Ishikawa (cell line): Measurements from ENCODE around the gene ANKMY1.

Experiments used
- CEBPB ChIP-seq: IDR thresholded peaks from 2 replicates; pipeline ENCODE4 v1.6.1; 2012
- CREB1 ChIP-seq: IDR thresholded peaks from 2 replicates; pipeline ENCODE4 v1.6.1; 2012; ENCODE audit warnings: low read depth
- EGR1 ChIP-seq: IDR thresholded peaks from 2 replicates; pipeline ENCODE4 v1.6.1; 2012
- EP300 ChIP-seq: IDR thresholded peaks from 2 replicates; pipeline ENCODE4 v1.6.1; 2012; ENCODE audit warnings: borderline replicate concordance
- FOXM1 ChIP-seq: IDR thresholded peaks from 2 replicates; pipeline ENCODE4 v1.6.1; 2012; ENCODE audit warnings: low read depth, borderline replicate concordance
- NFIC ChIP-seq: IDR thresholded peaks from 2 replicates; pipeline ENCODE4 v1.6.1; 2012
- RAD21 ChIP-seq: IDR thresholded peaks from 2 replicates; pipeline ENCODE4 v1.6.1; 2012; ENCODE audit warnings: low read depth
- TAF1 ChIP-seq: IDR thresholded peaks from 2 replicates; pipeline ENCODE4 v1.6.1; 2012; ENCODE audit warnings: low read depth, mild to moderate bottlenecking
- TCF12 ChIP-seq: IDR thresholded peaks from 2 replicates; pipeline ENCODE4 v1.6.1; 2012; ENCODE audit warnings: low read depth
- TEAD4 ChIP-seq: IDR thresholded peaks from 2 replicates; pipeline ENCODE4 v1.6.1; 2012
- YY1 ChIP-seq: IDR thresholded peaks from 2 replicates; pipeline ENCODE4 v1.6.1; 2012; ENCODE audit warnings: low read depth
- ZBTB7A ChIP-seq: IDR thresholded peaks from 2 replicates; pipeline ENCODE4 v1.6.1; 2012; ENCODE audit warnings: low read depth
- TF ChIP-seq, protein P1 (sequence below): IDR thresholded peaks from 2 replicates; pipeline ENCODE4 v1.6.1; 2012
- TF ChIP-seq, protein P2 (sequence below): IDR thresholded peaks from 2 replicates; pipeline ENCODE4 v1.6.1; 2012
- TF ChIP-seq, protein P3 (sequence below): IDR thresholded peaks from 2 replicates; pipeline ENCODE4 v1.6.1; 2012; ENCODE audit warnings: low read depth, mild to moderate bottlenecking

Gene ANKMY1

DNA sequence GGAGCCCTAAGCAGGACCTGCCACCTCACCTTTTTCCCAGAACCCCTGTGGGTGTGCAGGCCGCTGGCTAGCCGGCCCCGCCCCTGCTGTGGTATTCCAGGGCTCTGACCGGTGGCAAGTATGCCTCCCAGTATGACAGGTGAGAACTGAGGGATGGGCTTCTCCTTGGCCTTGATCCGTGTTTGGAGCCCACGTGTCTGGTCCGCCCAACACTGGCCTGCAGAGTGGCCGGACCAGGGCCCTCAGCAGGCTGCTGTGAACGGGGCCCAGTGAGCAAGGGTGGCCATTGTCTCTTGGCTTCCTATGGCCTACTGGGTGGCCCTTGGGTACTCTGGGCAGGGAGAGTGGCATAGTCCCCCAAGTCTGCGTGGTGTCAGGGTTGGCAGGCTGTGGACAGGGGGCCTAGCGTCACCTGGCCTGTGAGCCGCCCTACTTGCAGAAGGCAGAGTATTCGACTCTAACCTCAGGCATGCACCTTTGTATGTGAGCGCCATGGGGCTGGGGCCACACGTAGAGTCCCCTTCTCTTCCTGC lies 12.3 kb upstream of the ANKMY1 start:
- no peak for TF ChIP-seq RAD21
- TF ChIP-seq, protein P1, sequence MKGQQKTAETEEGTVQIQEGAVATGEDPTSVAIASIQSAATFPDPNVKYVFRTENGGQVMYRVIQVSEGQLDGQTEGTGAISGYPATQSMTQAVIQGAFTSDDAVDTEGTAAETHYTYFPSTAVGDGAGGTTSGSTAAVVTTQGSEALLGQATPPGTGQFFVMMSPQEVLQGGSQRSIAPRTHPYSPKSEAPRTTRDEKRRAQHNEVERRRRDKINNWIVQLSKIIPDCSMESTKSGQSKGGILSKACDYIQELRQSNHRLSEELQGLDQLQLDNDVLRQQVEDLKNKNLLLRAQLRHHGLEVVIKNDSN: no peak
- no peak for TF ChIP-seq TCF12
- TF ChIP-seq CREB1: no peak
- no peak for TF ChIP-seq YY1
- TF ChIP-seq, protein P2, sequence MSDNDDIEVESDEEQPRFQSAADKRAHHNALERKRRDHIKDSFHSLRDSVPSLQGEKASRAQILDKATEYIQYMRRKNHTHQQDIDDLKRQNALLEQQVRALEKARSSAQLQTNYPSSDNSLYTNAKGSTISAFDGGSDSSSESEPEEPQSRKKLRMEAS: no peak

DNA sequence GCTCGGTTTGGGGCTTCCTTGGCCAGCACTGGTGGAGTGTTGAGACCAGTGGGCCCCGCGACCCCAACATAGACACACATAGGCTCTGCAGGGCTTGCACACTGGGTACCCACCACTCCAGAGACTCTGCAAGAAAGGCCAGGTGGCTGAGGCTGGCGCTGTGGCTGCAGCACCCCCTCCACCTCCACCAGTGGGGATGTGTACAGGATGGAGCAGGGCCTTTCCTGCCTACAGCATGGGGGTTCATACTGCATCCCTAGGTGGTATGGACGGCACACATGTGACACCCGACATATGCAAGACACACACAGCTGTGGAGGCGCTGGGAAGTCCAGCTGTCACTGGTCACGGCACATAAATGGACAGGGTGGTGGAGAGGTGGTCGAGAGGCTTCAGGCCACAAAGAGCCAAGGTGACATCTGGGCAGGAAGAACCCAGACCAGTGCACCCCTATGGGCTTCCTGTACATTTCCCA lies 11.8 kb upstream of the ANKMY1 start:
- no peak for TF ChIP-seq NFIC
- TF ChIP-seq ZBTB7A: no peak
- TF ChIP-seq, protein P3, sequence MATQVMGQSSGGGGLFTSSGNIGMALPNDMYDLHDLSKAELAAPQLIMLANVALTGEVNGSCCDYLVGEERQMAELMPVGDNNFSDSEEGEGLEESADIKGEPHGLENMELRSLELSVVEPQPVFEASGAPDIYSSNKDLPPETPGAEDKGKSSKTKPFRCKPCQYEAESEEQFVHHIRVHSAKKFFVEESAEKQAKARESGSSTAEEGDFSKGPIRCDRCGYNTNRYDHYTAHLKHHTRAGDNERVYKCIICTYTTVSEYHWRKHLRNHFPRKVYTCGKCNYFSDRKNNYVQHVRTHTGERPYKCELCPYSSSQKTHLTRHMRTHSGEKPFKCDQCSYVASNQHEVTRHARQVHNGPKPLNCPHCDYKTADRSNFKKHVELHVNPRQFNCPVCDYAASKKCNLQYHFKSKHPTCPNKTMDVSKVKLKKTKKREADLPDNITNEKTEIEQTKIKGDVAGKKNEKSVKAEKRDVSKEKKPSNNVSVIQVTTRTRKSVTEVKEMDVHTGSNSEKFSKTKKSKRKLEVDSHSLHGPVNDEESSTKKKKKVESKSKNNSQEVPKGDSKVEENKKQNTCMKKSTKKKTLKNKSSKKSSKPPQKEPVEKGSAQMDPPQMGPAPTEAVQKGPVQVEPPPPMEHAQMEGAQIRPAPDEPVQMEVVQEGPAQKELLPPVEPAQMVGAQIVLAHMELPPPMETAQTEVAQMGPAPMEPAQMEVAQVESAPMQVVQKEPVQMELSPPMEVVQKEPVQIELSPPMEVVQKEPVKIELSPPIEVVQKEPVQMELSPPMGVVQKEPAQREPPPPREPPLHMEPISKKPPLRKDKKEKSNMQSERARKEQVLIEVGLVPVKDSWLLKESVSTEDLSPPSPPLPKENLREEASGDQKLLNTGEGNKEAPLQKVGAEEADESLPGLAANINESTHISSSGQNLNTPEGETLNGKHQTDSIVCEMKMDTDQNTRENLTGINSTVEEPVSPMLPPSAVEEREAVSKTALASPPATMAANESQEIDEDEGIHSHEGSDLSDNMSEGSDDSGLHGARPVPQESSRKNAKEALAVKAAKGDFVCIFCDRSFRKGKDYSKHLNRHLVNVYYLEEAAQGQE: no peak
- no peak for TF ChIP-seq CREB1
- no peak for TF ChIP-seq RAD21
- TF ChIP-seq, protein P2: no peak
- no peak for TF ChIP-seq YY1
- no peak for TF ChIP-seq EP300
- no peak for TF ChIP-seq EGR1
- no peak for TF ChIP-seq TCF12
- TF ChIP-seq, protein P1: no peak
- no peak for TF ChIP-seq FOXM1
- no peak for TF ChIP-seq CEBPB
- TF ChIP-seq TEAD4: no peak
- TF ChIP-seq TAF1: no peak

DNA sequence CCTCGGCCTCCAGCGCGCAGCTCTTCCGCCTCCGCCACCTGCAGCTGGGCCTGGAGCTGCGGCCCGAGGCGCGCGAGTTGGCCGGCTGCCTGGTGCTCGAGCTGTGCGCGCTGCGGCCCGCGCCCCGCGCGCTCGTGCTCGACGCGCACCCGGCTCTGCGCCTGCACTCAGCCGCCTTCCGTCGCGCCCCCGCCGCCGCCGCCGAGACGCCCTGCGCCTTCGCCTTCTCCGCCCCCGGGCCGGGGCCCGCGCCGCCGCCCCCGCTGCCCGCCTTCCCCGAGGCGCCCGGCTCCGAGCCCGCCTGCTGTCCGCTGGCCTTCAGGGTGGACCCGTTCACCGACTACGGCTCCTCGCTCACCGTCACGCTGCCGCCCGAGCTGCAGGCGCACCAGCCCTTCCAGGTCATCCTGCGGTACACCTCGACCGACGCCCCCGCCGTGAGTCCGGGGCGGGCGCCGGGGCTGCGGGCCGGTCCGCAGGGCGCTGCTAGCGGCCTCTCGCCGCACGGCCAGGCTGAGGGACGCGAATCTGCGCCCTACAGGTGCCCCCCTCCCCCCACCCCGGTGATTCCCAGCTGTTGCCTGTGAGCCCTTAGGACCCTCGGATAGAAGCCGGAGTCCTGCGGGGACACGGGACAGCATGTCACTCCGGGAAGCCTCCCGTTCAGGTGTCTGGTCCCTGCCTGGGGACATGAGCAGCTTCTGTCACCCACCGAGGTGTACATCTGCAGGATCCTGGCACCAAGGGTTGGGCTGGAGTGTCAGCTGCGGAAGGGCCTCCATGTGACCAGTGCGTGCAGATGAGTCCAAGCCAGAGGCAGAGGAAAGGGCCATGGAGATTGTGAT lies 11.1 kb upstream of the ANKMY1 start:
- TF ChIP-seq TAF1 (peak; percentile 19; the same call in 1 of the 2 replicates), NFIC (no peak; the same call in 1 of the 2 replicates), TEAD4 (no peak), ZBTB7A (no peak), YY1 (no peak), RAD21 (no peak), EGR1 (peak; percentile 51; the same call in 1 of the 2 replicates)
- TF ChIP-seq, protein P2: peak; percentile 17; the same call in 1 of the 2 replicates
- TF ChIP-seq, protein P1: 0 out of 2 replicates have a peak, but pooled peaks have one; percentile 8
- TF ChIP-seq, protein P3: no peak

DNA sequence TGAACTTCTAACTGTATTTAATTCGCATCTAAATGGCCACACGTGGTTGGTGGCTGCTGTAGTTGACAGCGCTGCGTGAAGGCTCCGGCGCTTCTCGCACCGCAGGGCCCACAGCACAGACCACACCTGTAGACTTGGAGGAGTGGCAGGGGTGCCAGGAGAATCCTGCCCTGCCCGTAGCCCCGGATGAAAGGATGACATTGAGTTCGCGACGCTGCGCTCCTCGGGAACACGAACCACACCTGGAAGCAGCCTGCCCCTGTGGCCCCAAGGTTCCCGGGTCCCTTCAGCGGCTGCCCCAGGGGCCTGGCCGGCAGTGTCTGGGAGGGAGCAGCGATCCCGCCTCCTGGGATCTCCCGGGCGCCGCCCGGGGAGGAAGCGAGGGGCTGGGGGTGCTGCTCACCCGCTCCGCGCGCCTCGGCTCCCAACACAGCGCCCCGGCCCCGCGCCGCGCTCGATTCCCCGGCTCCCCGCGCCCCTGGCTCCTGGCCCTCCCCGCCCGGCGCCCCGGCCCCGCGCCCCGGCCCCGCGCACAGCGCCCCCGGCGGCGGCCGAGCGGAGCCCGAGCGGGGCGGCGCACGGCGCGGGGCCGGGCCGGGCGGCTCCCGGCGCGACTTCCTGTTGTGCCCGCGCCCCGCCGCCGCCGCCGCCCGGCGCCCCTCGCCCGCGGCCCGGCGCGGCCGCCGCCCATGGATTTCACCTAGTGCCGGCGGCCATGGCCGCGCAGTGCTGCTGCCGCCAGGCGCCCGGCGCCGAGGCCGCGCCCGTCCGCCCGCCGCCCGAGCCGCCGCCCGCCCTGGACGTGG lies 10.3 kb upstream of the ANKMY1 start, which contains the start of gene RNPEPL1:
RNPEPL1 (plus strand) TSS at position 613 of the 806 bp plus-strand sequence; CDS start at position 716, 103 bp downstream.
- TF ChIP-seq EGR1: no peak
- no peak for TF ChIP-seq CREB1
- TF ChIP-seq RAD21: no peak
- TF ChIP-seq, protein P2: peak; percentile 84
